Activated CD8-positive, alpha-beta memory T cell treated with anti-CD3 and anti-CD28 coated beads, Interleukin-2, amount 50 U/mL, for 4 hours (primary cell): ENCODE measurements around the gene RBM3.

Source experiments
- DNase-seq: peaks from one replicate; pipeline ENCODE4 v3.0.0-alpha.2; 2020

Gene RBM3

GRCh38 chrX:48626401-48627298 lies 52.4 kb downstream of the RBM3 start:
- no peak for DNase-seq
